Type B pancreatic cell (in vitro differentiated cells): Measurements from ENCODE around the gene CFD. TPM values are rescaled to one million over a fixed set of nuclear protein-coding genes. Genes with fewer than 3 reads are reported as not detected.

Experiments
- DNase-seq: peaks from one replicate; pipeline ENCODE4 v3.0.0; 2021; ENCODE audit warnings: mixed read lengths; ENCODE audit not compliant: unreplicated experiment; ENCODE audit errors: extremely low spot score
- H3K27ac Mint-ChIP-seq: 2 replicates; pipeline ENCODE4 v1.8.0; 2021; ENCODE audit warnings: mild to moderate bottlenecking, mixed read lengths
- H3K27me3 Mint-ChIP-seq: 2 replicates; pipeline ENCODE4 v1.8.0; 2021; ENCODE audit warnings: mixed read lengths
- H3K36me3 Mint-ChIP-seq: 2 replicates; pipeline ENCODE4 v1.8.0; 2021; ENCODE audit warnings: mixed read lengths
- H3K4me1 Mint-ChIP-seq: one replicate; pipeline ENCODE4 v1.8.0; 2021; ENCODE audit warnings: mixed read lengths; ENCODE audit not compliant: unreplicated experiment
- H3K4me3 Mint-ChIP-seq: 2 replicates; pipeline ENCODE4 v1.8.0; 2021; ENCODE audit warnings: mild to moderate bottlenecking, mixed read lengths
- H3K9me3 Mint-ChIP-seq: 2 replicates; pipeline ENCODE4 v1.8.0; 2021; ENCODE audit warnings: mixed read lengths
- total RNA-seq: library from RNA; stranded (reverse); gene quantifications from 2 replicates; pipeline ENCODE4 v1.2.1, GENCODE V29; 2021; ENCODE audit warnings: low replicate concordance
- TF ChIP-seq, protein P1 (sequence below): fragments of 200-600 bp; sonication (generic); conservative IDR thresholded peaks from 2 replicates; pipeline ENCODE4 v1.5.0; 2021; ENCODE audit warnings: antibody characterized with exemption, mild to moderate bottlenecking

Gene CFD
- total RNA-seq, 1 donor from 2014 or later = 5.5 TPM

DNA sequence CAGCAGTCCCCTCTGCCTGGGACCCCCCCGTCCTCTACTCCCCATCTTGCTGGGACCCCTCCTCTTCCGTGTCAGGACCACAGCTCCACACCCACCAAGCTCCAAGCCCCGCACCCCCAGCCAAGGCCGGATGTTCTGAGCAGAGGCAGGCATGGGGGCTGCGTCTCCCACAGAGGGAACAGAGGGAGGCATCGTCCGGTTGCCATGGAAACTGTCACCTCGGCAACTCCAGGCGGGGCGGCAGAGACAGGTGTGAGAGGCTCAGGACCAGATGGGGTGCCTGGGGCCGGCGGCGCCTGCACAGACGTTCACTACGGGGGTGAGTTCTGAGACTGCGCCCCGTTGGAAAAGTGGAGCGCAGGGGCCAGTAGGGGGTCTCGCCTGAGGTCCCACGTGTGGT lies 39.2 kb downstream of the CFD start:
- no peak overlapping the region for H3K27ac Mint-ChIP-seq
- no peaks in the 10 kb centered on the region for H3K4me1 Mint-ChIP-seq
- no peaks in the 10 kb centered on the region for H3K27me3 Mint-ChIP-seq
- no peaks in the 10 kb centered on the region for H3K9me3 Mint-ChIP-seq
- H3K4me3 Mint-ChIP-seq = no peak overlapping the region
- H3K36me3 Mint-ChIP-seq = peaks cover 5% of the 10 kb centered on the region
- no peak for DNase-seq
- TF ChIP-seq, protein P1, sequence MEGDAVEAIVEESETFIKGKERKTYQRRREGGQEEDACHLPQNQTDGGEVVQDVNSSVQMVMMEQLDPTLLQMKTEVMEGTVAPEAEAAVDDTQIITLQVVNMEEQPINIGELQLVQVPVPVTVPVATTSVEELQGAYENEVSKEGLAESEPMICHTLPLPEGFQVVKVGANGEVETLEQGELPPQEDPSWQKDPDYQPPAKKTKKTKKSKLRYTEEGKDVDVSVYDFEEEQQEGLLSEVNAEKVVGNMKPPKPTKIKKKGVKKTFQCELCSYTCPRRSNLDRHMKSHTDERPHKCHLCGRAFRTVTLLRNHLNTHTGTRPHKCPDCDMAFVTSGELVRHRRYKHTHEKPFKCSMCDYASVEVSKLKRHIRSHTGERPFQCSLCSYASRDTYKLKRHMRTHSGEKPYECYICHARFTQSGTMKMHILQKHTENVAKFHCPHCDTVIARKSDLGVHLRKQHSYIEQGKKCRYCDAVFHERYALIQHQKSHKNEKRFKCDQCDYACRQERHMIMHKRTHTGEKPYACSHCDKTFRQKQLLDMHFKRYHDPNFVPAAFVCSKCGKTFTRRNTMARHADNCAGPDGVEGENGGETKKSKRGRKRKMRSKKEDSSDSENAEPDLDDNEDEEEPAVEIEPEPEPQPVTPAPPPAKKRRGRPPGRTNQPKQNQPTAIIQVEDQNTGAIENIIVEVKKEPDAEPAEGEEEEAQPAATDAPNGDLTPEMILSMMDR = no peak

DNA sequence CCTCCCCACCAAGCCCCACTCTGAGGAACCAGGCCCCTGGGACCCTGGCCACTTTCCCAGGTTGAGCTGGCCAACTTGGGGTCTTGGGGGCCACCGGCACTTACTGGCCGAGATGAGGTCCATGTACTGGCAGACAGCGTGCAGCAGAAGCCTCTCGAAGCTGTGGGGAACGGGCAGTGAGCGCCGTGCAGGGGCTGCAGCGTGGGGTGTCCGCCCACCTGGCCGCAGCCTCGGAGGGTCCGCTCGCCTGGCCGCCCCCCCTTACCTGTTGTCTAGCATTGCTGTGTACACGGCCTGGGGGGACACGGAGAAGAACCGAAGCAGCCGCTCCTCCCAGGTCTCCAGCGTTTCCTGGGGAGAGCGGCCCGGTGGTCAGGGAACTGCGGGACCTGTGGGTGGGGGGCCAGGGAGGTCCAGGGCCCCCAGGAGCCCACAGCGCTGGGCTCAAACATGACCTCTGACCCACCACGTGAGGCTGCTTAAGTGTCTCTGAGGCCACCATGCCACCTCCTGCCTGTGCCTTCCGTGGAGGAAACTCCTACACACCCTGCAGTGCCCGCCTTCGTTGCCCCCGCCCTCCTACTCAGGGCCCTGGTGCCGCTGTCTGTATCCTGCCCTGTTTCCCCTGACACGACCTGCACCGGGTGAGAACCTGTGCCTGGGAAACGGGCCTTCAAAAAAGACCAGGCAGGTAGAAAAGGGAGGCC lies 40.0 kb downstream of the CFD start:
- peaks cover 5% of the 10 kb centered on the region for H3K36me3 Mint-ChIP-seq
- H3K4me3 Mint-ChIP-seq = no peak overlapping the region
- no peak for DNase-seq
- TF ChIP-seq, protein P1 = no peak
- peaks cover 3% of the 10 kb centered on the region for H3K4me1 Mint-ChIP-seq
- no peaks in the 10 kb centered on the region for H3K27me3 Mint-ChIP-seq
- H3K27ac Mint-ChIP-seq = no peak overlapping the region
- no peaks in the 10 kb centered on the region for H3K9me3 Mint-ChIP-seq

DNA sequence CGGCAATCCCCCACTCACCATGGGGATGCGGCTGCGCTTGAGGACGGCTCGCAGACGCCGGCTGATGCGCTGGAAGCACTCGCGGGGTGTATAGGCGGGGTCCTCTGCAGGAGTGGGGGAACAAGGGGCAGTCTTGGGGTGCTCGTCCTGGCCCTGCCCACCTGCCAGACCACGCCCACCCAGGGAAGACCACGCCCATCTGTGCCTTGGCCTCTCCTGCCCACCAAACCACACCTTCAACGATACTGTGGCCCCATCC lies 40.5 kb downstream of the CFD start:
- H3K27me3 Mint-ChIP-seq = no peaks in the 10 kb centered on the region
- H3K4me1 Mint-ChIP-seq = peaks cover 3% of the 10 kb centered on the region
- peaks cover 5% of the 10 kb centered on the region for H3K36me3 Mint-ChIP-seq
- DNase-seq = no peak
- no peak overlapping the region for H3K4me3 Mint-ChIP-seq
- TF ChIP-seq, protein P1 = no peak
- no peak overlapping the region for H3K27ac Mint-ChIP-seq
- H3K9me3 Mint-ChIP-seq = no peaks in the 10 kb centered on the region

DNA sequence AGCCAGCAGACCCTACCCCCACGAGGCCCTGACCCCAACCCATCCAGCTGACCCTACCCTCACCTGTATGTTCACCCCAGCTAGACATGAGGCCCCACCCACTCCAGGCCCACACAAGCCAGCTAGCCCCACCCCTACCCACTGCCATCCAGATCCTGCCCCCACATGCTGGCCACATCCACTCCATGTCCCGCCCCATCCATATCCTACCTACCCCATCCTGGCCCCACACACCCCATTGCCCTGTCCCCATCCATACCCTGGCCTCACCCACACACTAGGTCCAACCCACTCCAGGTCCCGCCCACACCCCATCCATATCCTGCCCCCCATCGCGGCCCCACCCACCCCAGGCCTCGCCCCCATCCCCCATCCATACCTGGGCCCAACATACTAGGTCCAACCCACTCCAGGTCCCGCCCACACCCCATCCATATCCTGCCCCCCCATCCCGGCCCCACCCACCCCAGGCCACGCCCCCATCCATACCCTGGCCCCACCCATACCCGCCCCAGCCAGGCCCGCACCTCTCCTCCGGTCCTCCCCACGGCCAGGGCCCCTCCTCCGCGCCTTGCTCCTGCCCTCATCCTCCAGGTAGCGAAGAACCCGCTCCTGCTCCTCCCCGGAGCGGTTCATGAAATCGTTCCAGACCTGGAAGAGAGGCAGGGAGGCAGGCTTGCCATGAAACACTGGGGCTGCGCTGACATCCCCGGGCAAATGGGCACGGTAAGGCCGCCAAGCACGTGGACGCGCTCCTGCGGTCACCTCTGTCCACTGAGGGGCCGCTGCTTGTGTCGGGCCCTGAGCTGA lies 41.0 kb downstream of the CFD start:
- Mint-ChIP-seq H3K36me3 (peaks cover 5% of the 10 kb centered on the region), H3K9me3 (no peaks in the 10 kb centered on the region), H3K27ac (no peak overlapping the region), H3K4me1 (peaks cover 3% of the 10 kb centered on the region), H3K4me3 (no peak overlapping the region), H3K27me3 (no peaks in the 10 kb centered on the region)
- TF ChIP-seq, protein P1 = no peak
- DNase-seq = no peak

DNA sequence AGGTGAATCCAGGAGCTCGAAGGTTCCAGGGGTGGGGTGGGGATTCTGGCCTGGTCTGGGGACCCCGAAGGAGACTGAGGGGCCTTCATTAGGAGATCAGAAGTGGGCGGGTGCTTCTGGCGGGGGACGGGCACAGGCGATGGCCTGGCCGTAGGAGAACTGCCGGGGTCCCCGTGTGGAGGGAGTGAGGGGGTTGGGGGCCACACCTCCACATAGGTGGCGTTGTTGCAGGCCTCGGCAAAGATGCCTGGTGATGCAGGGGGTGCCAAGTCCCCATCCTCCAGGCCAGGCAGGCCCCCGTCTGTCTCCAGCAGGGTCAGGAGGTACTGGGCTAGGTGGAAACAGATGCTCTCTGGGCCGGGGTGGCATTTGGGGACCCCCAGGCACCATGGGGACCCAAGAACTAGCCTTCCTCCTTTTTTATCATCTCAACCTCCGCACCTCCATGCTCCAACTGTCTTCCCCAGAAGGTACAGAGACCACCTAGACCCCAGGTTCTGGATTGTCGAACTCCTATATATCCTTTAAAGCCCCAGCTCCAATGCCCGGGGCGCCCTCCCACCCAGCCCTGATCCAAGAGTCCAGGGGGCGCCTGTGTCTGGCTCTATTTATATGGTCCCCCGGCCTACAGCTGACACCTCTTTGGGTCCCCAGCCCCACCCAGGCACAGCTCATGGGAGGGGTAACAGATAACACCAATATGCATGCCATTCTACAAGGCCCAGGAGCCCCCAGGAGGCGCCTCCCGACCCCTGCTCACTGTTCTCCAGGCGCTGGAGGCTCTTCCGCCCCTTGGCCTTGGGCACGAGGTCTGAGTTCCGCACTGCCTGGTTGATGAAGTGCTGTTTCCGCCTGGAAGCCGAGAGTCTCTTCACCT lies 42.0 kb downstream of the CFD start:
- TF ChIP-seq, protein P1 = no peak
- Mint-ChIP-seq H3K4me3 (no peak overlapping the region), H3K4me1 (peaks cover 3% of the 10 kb centered on the region), H3K36me3 (peaks cover 5% of the 10 kb centered on the region), H3K27ac (no peak overlapping the region), H3K27me3 (no peaks in the 10 kb centered on the region), H3K9me3 (no peaks in the 10 kb centered on the region)
- no peak for DNase-seq
